HG02870 (cell line): ENCODE results near the gene NRIP1.

Experiments
- ATAC-seq: cut with Tn5 transposase; IDR thresholded peaks from one replicate; pipeline ENCODE4 v1.9.1; 2021; ENCODE audit warnings: mild to moderate bottlenecking, moderate library complexity; ENCODE audit not compliant: unreplicated experiment

Gene NRIP1

DNA sequence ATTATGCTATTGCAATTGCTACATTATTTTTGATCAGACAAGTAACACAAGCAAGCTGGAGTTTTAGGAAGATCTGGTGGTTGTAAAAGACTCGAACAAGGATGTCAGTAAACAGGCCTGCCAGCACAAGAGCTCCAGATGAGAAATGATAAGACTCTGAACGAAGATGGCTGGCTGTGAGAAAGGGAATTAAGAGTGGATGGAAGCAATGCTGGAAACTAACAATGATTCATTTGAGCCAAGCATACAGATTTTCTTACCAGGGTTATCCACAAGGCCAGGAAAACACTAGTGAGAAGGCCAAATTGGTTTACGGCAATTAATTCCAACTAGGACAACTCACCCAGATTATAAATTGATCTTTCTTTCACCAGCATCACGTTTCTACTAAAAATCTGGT is 54.2 kb downstream of the NRIP1 start:
- ATAC-seq, result no peak

DNA sequence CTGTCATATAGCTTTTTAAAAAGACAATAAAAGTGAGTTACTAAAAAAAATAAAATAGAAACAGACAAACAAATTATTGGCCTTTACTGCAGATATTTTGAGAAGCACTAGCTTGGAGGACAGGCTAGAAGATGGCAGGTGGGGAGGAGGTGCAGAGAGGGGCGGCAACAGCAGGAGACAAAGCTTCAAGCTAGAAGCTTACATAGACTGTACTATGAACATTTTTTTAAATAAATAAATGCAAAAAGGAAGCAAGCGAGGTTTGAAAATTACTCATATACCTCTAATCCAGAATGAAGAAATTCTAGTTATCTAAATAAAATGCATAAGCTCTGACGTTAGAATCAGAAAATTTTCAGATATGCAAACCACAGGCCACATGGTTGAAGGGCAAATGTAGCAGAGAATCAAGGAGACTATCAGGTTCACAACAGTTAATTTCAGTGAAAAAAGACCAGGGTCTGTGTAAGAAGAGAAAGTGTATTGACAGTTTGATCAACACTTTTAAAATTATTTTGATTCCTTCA is 54.9 kb downstream of the NRIP1 start:
- no peak for ATAC-seq

DNA sequence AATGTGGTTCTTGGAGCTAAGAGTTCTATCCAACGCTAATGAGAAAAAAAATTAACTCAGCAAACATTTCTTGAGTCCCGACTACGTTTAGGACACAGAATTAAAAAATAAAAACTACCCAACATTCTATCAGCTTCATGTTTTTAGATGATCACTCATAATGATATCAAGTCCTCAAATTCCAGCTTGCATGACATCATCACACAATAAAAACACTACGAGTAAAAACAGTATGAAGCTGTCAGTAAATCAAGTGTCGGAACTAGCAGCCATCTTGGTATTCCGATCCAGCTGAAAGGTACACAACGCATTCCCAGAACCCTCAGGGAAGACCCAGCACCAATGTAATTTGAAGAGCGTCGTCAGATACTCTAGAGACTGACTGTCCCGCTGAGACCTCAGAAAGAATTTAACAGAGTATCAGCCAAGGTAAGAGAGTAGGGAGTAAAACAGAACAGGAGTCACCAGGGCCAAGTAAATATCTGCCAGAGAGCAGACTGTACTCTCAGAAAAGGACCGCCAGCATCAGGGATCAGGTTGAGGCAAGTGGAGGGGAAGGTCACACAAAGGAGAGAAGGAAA is 57.0 kb downstream of the NRIP1 start:
- no peak for ATAC-seq

DNA sequence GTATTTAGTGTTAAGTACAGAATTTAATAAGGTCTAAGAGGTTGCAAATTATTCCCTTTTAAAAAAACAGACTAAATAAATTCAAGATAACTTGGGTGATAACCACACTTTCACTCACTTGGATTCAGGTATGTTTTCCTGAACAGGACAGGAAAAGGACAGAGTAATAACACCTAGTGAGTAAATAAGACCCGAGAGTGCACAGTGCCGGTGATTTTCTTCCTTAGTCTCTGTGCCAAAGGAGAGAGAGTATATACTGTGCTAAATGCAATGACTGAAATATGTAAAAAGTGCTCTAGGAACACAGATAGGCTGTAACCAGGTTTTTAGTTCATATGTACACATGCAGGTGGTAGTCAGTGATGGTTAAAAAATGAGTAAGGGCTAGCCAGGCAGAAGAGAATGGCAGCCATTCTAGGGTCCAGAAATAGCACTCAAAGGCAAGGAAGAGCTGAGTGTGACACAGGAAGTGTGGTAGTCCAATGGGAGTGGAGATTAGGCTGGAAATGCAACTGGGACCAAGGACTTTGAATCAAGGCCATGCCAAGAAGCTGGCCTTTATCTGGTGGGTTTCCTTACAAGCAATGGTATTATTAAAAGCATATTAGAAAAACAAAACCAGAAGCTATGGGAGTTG is 58.1 kb downstream of the NRIP1 start:
- no peak for ATAC-seq

DNA sequence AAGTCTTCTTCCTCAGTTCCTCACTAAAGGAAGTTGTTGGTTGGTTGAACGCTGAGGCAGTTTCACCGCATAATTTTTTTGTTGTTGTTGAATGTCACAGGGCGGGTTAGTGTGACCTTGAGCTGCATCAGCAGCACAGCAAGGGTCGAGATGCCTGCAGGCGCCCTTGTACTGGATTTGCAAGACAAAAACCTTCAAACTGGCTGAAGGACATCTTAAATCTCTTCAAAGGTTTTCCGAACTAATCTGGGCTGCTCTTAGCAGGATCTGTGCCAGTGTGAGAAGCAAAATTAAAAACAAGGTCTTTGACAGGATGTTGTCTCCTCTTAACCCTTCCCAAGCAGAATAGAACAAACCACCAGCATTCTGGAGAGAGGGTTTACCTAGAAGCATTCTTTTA is 59.4 kb downstream of the NRIP1 start:
- ATAC-seq, result no peak

DNA sequence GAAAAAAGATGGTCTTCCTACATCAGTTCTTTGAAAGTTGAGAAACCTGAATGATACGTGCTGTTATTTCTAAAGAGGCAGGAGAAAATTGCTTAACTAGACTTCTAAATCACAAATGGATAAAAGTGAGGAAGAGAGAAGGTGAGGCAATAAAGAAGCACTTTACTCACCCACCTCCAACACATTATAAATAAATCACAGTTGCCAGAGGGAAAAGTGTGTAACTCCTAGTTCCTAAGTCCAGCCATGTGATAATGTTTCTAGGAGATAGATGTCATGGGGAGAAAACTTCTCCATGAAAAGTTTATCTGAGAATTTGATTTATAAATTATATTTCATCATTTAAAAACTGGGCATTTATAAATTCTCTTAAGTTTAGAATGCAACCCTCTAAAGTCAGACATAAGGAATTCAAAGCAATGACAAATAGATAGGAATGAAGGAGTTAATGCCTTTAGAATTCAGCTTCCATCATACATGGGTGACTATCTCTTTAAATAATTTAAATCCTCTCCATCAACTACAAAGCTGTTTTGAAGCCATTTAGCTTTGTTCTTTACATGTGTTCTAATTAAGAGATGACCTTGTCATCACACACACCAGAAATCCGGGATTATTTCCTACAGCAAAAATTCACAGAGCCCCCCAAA is 60.0 kb downstream of the NRIP1 start:
- no peak for ATAC-seq

DNA sequence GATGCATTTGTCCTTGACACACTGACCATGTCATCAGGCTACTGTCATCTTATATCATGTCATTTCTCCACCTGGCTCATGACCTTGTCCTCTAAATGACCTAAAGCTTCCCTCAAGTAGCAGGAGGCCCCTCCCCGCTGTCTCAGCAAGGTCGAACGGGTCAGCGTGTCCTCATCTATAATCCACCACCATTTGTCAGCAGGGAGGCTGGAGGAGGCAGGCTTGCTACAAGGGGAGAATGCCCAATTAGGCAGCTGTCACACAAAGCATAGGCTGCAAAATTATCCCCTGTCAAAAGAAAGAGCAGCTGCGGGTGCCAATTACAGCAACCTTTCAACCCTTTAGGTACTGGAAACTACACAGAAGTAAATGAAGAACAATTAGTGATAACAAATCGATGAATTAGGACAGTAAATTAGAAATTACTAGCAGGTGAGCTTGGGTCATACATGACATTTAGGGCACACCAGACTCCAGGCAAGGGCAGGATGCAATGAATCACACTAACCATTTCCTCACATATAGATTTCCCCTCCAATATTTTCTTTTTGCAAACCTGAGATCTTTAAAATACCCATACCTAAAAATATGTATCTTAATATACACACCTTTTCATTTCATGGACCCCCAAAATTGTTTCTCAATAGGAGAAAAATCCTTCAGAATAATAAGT is 61.2 kb downstream of the NRIP1 start:
- no peak for ATAC-seq

DNA sequence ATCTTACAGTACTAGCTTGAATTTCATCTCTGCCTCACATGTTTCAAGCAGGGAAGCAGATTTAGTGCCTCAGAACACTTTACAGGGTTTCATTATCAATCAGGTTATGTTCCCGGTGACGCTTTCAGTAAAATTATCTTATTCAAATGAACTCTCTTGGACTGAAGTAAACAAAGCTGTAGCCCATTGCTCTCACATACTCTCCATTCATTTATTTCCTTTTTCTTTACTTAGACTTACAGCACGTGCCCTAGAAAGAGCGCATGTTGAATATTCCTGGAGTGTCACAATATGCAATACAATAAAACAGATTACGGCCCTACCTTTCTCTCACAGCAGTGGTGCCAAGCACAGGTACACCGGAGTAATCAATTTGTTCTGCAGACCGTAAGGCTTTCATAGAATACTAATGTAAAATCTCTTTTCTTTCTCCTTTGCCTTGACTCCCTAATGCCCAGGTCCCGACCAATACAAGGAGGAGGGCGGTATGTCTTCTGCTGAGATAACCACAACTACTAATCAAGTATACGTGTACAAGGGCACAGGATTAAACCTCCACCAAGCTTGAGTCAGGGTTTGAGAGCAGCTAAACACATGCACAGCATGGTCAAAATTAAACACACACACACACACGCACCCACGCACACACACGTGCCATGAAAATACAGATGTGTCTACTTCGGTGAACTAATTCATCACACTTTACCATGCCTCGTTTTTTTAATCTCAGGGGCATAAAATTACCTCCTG is 62.8 kb downstream of the NRIP1 start:
- peak; percentile 93 for ATAC-seq

DNA sequence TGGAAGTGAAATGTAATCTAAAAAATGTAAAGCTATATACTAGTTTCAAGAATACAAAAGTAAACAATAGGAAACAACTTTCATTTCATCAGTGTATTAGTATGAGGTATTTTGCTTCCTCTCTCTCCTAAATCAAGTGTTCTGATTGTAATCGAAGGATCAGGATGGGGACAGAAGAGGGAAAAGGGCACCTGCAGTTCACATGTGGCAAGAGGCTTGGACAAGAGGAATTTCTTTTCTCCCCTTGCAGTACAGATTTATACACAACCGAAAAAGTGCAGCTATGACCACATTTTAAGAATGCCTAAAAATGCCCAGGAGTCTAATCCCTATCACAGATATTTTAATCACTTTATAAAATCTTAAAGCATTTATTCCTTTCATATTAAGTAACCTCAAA is 63.7 kb downstream of the NRIP1 start:
- ATAC-seq, result no peak

DNA sequence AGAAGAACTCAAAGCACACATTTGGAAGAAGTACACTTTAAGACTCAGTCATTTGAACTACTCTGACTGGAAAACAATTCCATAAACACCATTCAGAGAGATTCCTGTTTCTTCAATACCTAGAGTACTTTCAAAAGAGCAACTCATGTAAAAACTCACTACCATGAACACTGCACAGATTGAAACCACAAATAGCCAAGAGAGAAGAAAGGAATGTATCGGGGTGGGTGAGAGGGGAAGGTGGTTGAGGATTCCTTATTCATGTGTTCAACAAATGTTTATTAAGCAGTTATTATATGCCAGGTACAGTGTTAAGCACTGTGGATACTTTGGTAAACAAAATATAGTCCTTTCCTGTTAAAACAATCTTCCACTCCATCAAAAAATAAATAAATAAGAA is 64.7 kb downstream of the NRIP1 start:
- ATAC-seq, result no peak

DNA sequence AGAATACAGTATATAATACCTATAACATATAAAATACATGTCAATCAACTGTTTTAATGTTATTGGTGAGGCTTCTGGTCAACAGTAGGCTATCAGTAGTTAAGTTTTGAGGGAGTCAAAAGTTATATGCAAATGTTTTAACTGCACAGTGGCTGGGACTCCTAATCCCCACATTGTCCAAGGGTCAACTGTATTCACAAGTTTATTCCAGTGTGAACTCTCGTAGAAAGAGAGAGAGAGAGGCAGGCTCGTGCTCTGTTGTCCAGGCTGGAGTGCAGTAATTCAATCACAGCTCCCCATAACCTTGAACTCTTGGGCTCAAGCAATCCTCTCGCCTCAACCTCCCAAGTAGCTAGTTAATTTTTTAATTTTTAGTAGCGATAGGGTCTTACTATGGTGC is 66.0 kb downstream of the NRIP1 start:
- ATAC-seq, result no peak

DNA sequence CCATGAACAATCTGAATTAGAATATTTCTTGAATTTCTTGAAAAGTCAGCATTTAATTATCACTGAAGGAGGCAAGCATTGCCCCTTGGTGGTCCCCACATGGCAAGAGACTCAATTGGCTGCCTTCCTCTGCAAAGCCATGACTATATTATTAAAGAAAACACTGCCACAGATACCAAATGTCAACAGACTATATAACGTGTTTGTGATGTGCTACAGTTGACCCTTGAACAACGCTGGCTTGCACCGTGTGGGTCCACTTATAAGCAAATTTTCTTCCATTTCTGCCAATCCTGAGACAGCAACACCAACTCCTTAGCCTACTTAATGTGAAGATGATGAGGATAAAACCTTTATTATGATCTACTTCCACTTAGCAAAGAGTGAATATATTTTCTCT is 66.5 kb downstream of the NRIP1 start:
- no peak for ATAC-seq

DNA sequence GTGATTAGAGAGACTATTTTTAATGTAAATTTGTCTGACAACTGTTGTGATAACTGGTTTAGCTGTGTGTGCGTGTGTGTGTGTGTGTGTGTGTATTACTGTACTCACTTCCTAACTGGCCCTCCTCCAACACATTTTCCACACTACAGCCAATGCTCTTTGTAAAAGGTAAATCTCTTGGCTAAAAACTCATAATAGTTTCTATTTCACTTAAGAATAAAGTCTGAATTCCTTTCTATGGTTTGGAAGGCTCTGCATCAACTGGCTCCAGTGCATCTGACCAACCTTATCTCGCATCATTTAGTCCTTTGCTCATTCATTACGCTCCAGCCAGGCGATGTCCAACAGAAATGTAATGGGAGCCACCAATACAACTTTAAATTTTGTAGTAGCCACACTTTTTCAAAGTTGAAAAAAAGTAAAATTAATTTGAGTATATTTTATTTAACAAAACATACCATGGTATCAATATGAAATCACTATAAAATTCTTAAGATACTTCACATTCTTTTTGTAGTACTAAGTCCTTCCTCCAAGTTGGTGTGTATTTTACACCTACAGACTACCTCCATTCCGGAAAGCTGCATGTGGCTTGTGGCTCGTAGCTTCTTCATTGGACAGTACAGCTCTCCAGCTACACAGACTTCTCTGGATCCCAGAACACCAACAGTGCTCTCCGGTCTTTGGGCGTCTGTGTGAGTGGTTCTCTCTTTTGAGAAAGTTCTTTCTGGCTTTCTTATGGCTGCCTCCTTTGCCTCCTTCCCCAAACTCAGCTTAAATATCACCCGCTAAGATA is 68.9 kb downstream of the NRIP1 start:
- ATAC-seq, result no peak

DNA sequence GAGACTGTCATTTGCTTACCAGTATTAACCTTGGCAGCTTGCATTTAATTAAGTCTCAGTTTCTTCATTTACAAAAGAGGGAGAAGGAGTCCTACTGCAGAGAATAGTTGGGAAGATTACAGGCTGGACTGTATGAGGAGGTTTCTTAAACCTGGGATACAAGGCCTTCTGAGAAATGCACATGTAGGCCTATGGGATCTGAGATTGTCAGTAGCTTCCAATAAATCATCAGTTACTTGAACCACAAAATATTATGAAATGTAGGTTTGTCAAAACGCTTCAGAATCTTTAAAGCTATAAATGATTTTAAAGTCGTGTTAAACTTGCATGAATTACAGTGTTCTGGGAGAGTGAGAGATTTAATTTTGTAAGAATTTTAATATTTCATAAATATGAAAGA is 69.6 kb downstream of the NRIP1 start:
- ATAC-seq, result no peak

DNA sequence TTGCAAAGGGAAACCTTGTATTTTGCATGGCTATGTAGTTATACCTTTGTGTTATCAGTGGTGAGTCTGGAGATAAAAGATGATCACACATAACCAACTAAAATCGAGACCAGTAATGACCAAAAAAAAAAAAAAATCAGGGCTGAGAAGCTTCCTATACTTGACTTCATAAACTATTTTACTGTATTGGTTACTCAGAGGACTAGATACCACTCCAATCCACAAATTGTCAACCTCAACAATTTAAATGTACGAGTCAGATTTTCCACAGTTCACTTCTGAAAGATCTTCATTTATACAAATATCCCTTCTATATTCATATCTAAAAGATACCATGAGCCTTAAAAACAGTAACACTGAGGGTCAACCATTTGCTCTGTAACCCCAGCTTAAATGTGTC is 71.7 kb downstream of the NRIP1 start:
- ATAC-seq, result no peak

DNA sequence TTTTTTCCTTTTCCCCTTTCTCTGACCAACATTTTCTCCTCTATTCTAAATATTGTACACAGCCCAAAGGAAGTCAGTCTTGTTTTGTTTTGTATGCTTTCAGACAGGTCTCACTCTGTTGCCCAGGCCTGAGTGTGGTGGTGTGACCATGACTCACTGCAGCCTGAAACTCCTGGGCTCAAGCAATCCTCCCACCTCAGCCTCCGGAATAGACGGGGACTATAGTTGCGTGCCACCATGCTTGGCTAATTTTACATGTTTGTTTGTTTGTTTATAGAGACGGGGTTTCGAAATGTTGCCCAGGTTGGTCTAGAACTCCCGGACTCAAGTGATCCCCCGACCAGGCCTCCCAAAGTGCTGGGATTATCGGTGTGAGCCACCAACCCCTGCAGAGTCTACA is 72.8 kb downstream of the NRIP1 start:
- ATAC-seq, result no peak

DNA sequence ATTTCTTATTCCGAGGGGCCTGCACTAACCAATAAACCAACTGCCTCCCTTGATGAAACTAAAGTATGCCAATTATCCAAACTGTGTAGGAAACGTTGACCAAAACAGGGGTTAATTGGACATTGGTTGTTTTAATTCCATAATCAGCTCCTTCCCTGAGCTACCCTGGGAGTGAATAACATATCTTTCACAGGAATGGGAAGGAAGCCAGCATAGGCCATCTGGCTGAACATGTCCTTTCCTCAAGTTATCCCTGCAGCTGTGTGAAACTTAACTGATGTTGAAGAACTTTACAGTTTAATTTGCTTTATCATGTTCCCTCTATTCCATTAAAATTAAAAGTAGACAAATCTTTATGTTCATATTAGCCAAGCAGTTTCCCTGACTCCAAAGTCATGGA is 75.4 kb downstream of the NRIP1 start:
- ATAC-seq, result no peak

DNA sequence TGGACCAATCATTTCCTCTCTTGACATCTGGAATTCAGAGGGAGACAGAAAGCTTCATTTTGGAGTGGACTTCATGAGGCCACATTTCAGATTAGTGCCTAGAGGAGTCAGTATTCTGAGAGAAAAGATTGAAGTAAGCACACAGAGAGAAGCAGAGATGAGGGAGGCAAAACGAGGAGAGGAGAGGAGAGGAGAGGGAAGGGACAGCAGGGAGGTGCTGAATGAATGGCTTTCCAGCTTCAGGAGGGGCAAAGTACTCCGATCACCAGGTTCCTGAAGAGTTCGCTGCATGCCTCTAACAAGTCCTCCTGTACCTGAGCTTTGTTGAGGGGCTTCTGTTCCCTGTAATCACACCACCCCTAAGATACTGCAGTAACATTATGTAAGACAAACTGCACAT is 76.0 kb downstream of the NRIP1 start:
- no peak for ATAC-seq

DNA sequence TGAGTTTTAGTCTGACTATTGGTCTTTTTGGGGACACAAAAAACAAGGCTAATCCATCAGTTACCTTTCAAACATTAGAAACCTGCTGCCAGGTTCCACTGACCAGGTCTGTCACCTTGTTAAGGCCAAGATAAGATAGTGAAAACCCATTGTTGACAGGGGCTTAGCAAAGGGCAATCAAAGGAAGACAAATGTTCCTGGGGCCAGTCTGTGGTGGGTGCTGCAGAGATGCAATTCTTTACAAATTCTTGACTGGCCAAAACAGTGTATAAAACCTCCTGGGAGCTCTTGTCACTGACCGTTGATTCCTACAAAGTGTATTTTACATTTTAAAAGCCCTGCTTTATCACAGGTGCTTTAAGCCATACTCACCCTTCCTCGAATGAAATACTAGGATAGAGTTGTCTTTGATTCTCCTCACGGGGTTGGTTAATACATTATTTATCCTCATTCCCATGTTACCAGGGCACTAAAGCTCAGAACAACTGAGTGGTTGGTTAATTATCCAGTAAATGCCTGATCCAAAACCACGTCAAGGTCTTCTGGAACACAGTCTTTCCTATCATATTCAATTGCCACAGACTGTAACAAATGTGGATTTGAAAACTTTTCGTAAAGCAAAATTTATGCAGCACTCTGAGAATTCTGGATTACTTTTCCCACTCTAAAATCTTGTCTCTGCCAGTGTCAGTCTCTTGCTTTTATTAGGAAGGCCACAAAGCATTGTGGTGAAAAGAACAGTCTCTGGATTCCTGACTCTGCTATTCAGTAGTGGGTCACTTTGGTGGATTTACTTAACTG is 77.2 kb downstream of the NRIP1 start:
- ATAC-seq, result no peak

DNA sequence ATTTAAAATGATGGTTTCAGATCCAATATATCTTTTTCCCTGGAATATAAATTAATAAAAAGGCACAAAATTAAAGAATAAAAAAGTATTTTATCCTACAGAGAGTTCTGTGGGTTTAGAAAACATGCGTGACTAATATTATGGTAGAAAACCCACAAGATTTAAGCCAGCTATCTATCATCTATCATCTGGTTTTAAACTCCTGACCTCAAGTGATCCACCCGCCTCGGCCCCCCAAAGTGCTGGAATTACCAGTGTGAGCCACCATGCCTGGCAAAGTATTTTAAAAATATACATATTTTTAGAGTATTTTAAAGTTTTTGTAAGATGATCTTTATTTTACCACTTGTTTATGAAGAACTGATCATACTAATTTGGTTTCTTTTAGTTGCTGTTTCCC is 79.5 kb downstream of the NRIP1 start:
- ATAC-seq, result no peak
